Tibial artery (tissue), 4 donors: ENCODE data around the gene HAPLN2.

Experiments
- DNase-seq, 2 donors: peaks; one replicate each; pipeline ENCODE4 v3.0.0-alpha.2; 2019
- H3K27ac ChIP-seq, 2 donors: fragments of 200-600 bp; sonication (generic) in 1 of 2; 1 replicate in 1 of 2; 2 replicates in 1 of 2; pipeline ENCODE4 v1.5.1; 2018 to 2019; ENCODE audit warnings: mild to moderate bottlenecking in 1 of 2
- H3K27me3 ChIP-seq, 2 donors: fragments of 200-600 bp; sonication (generic) in 1 of 2; one replicate each; pipeline versions ENCODE4 v1.5.1 to v1.6.0; 2016 to 2019
- H3K36me3 ChIP-seq, 3 donors: fragments of 200-600 bp; sonication (generic) in 2 of 3; one replicate each; pipeline ENCODE4 v1.5.1; 2016 to 2019; ENCODE audit warnings: mild to moderate bottlenecking in 2 of 3
- H3K4me1 ChIP-seq, 4 donors: fragments of 200-600 bp; sonication (generic) in 2 of 4; 1 replicate in 3 of 4; 2 replicates in 1 of 4; pipeline ENCODE4 v1.5.1; 2016 to 2019
- H3K4me3 ChIP-seq, 2 donors: fragments of 200-600 bp; sonication (generic) in 1 of 2; 1 replicate in 1 of 2; 2 replicates in 1 of 2; pipeline ENCODE4 v1.5.1; 2018 to 2019; ENCODE audit warnings: mild to moderate bottlenecking in 2 of 2
- H3K9me3 ChIP-seq, 3 donors: fragments of 200-600 bp; sonication (generic) in 1 of 3; one replicate each; pipeline ENCODE4 v1.5.1; 2016 to 2019
- intact Hi-C: fragments of 100-400 bp; cut with DNase I; formaldehyde crosslinking; loops from one replicate; pipeline ENCODE4 v1.15.0; 2023; ENCODE audit warnings: low total_unique reads
- TF ChIP-seq, protein P1 (sequence below), 2 experiments: fragments of 200-600 bp in 1 of 2; fragments of 450-650 bp in 1 of 2; IDR thresholded peaks; one replicate each; pipeline ENCODE4 v1.5.1; 2017 to 2019; ENCODE audit warnings: antibody characterized with exemption in 2 of 2, mild to moderate bottlenecking in 1 of 2, moderate library complexity in 1 of 2

The HAPLN2 gene

DNA sequence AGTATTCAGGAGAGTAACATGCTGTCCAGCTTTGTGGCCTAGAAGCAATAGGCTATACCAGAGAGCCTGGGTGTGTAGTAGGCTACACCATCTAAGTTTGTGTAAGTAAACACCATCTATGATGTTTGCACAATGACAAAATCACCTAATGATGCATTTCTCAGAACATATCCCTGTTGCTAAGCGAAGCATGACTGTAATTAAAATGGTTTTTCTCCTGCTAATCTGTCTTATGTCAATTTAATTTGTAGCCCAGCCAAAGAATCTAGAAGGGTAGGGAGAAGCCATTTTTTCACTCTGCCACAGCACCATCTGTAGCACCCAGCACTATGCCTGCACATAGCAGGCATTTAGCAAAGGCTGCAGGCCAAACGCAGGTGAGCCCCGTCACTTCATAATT is 41.7 kb upstream of the HAPLN2 start:
- Histone ChIP-seq H3K27ac (no peak overlapping the region), H3K9me3 (no peaks in the 10 kb centered on the region), H3K4me1 (peaks cover 0 to 3% (median 1%) of the 10 kb centered on the region in 4 donors), H3K4me3 (no peak overlapping the region), H3K36me3 (no peaks in the 10 kb centered on the region), H3K27me3 (no peaks in the 10 kb centered on the region)
- TF ChIP-seq, protein P1, sequence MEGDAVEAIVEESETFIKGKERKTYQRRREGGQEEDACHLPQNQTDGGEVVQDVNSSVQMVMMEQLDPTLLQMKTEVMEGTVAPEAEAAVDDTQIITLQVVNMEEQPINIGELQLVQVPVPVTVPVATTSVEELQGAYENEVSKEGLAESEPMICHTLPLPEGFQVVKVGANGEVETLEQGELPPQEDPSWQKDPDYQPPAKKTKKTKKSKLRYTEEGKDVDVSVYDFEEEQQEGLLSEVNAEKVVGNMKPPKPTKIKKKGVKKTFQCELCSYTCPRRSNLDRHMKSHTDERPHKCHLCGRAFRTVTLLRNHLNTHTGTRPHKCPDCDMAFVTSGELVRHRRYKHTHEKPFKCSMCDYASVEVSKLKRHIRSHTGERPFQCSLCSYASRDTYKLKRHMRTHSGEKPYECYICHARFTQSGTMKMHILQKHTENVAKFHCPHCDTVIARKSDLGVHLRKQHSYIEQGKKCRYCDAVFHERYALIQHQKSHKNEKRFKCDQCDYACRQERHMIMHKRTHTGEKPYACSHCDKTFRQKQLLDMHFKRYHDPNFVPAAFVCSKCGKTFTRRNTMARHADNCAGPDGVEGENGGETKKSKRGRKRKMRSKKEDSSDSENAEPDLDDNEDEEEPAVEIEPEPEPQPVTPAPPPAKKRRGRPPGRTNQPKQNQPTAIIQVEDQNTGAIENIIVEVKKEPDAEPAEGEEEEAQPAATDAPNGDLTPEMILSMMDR (IDR thresholded peaks at IDR 0.05) = no peak
- intact Hi-C loops = no loop called here
- no peak for DNase-seq

DNA sequence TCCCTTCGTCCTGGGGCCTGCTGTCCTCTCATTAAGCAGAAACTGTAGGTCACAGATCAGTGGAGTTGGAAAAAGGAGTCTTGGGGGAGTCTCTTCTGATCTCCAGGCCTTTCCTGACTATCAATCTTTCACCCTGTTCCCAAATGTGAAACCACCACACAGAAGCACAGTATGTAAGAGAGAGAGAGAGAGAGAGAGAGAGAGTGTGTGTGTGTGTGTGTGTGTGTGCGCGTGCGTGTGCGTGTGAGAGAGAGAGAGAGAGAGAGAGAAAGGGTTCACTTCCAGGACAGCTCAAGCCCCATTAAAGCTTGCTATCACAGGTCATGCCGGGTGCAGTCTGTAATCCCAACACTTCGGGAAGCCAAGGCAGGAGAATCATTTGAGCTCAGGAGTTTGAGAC is 41.2 kb upstream of the HAPLN2 start:
- no peak overlapping the region for H3K4me3 ChIP-seq
- no peak overlapping the region for H3K27ac ChIP-seq
- no peaks in the 10 kb centered on the region for H3K9me3 ChIP-seq
- DNase-seq = no peak
- H3K27me3 ChIP-seq = no peaks in the 10 kb centered on the region
- TF ChIP-seq, protein P1 (IDR thresholded peaks at IDR 0.05) = no peak
- no peaks in the 10 kb centered on the region for H3K4me1 ChIP-seq
- intact Hi-C loops = no loop called here
- no peaks in the 10 kb centered on the region for H3K36me3 ChIP-seq

DNA sequence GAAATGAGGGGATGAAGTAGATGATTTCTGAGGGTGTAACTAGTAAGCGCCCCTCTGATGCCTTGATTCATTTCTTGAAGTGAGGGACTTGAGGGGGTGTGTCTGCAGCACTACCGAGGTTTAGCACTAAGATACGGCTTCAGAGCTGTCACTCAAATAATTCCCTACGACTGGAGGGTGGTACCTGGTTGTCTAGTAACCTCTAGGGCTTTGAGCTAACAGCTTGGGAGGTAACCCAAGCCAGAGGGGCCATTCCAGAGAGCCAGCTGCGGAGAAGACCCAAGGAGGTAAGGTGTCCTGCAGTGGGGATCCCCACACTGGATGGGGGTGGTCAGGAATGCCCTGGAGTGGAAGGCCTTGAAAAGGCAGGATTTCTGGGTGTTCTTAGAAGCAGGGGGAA is 39.7 kb upstream of the HAPLN2 start, which contains the start of gene TTC24:
Gene TTC24 (plus strand): TSS at position 252 of the 400 bp plus-strand sequence. CDS start 1,642 bp downstream, outside the sequence.
- intact Hi-C loops = no loop called here
- TF ChIP-seq, protein P1 (IDR thresholded peaks at IDR 0.05) = no peak

DNA sequence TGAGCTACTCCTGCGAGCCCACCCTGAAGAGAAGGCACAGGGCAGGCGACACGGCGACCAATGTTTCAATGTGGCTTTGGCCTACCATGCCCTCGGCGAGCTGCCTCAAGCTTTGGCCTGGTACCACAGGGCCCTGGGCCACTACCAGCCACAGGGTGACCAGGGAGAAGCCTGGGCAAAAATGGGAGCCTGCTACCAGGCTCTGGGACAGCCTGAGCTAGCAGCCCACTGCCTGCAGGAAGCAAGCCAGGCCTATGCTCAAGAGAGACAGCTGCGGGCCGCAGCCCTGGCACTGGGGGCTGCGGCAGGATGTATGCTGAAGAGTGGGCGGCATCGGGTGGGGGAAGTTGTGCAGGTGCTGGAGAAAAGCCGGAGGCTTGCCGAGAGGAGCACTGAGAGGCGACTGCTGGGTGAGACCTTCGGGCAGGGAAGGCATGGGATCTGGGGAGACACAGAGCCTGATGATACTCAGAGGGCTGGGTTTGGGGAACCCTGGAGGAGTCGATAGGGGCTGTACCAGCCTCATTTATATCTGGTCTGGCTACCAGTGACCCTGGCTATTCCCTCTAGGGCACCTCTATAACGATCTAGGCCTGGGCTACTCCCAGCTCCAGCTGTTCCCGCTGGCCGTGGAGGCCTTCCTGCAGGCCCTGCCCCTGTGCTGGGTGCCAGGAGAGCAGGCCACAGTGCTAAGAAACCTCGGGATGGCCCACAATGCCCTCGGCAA is 37.4 kb upstream of the HAPLN2 start:
- Histone ChIP-seq H3K36me3 (no peaks in the 10 kb centered on the region), H3K4me1 (no peaks in the 10 kb centered on the region), H3K27ac (no peak overlapping the region), H3K27me3 (peaks cover 0 to 2% of the 10 kb centered on the region in 2 donors), H3K4me3 (no peak overlapping the region), H3K9me3 (no peaks in the 10 kb centered on the region)
- TF ChIP-seq, protein P1 (IDR thresholded peaks at IDR 0.05) = no peak
- intact Hi-C loops = loop anchor here (5.0 kb wide), 1 partner anchor 75 kb away; no protein-coding TSS in a partner anchor
- no peak for DNase-seq

More for the DNA sequence above, 39.7 kb upstream of the HAPLN2 start, which contains the start of gene TTC24:
- H3K27ac ChIP-seq = no peak within 1 kb of the TSS
- no peak within 1 kb of the TSS for H3K4me3 ChIP-seq
- no peaks in the 10 kb centered on the region for H3K27me3 ChIP-seq
- no peaks in the 10 kb centered on the region for H3K9me3 ChIP-seq
- no peaks in the 10 kb centered on the region for H3K4me1 ChIP-seq
- no peak for DNase-seq
- H3K36me3 ChIP-seq = no peaks in the 10 kb centered on the region

DNA sequence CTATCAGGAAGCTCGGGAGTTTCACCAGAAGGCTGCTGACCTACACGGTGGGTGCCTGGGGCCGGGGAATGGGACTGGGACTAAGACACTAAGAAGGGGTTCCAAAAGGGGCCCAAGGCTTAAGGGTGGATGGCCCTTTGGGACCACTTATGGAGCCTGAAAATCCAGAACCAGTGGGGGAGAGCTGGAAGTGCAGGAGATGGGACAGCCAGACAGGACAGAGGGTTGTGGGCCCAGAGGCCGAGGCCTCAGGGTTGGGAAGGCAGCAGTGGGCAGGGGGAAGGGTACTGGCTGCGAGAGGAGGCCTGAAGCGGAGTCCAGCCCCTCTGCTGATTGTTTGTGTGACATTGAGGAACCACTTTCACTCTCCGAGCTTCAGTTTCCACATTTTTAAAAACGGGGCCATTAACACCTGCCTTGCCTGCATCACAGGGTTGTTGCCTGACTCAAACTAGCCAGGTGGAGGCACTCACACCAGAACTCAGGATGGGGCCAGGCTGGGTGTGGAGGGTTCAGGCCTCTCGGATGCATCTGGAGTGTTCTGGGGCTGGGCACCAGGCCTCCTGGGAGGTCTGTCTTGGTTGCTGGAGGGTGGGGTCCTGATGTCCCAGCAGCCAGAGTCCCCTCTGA is 36.7 kb upstream of the HAPLN2 start:
- no peaks in the 10 kb centered on the region for H3K9me3 ChIP-seq
- no peaks in the 10 kb centered on the region for H3K4me1 ChIP-seq
- no peaks in the 10 kb centered on the region for H3K36me3 ChIP-seq
- no peak for DNase-seq
- H3K27ac ChIP-seq = no peak overlapping the region
- peaks cover 0 to 2% of the 10 kb centered on the region in 2 donors for H3K27me3 ChIP-seq
- intact Hi-C loops = loop anchor here (5.0 kb wide), 1 partner anchor 75 kb away; no protein-coding TSS in a partner anchor
- H3K4me3 ChIP-seq = no peak overlapping the region
- TF ChIP-seq, protein P1 (IDR thresholded peaks at IDR 0.05) = no peak
